Activated T-helper 1 cell treated with anti-CD3 and anti-CD28 coated beads, Interleukin-12 subunit alpha, Interleukin-12 subunit beta, Interleukin-2, Interleukin-4 antibody, amounts not matched to agents 30 ng/mL and 10 ng/mL and 1 ng/mL, durations not matched to agents 14 hours and 24 hours and 36 hours (primary cell): Measurements from ENCODE around the gene CD82. TPM values are rescaled to one million over a fixed set of nuclear protein-coding genes. Genes with fewer than 3 reads are reported as not detected.

Experiments
- DNase-seq: peaks from one replicate; pipeline ENCODE4 v3.0.0; 2021; ENCODE audit warnings: low spot score
- H3K27ac Mint-ChIP-seq: one replicate; pipeline ENCODE4 v1.8.0; 2021; ENCODE audit warnings: mild to moderate bottlenecking, mixed read lengths
- H3K27me3 Mint-ChIP-seq: one replicate; pipeline ENCODE4 v1.8.0; 2022; ENCODE audit warnings: mild to moderate bottlenecking, moderate library complexity, mixed read lengths; ENCODE audit not compliant: insufficient read depth
- H3K36me3 Mint-ChIP-seq: one replicate; pipeline ENCODE4 v1.8.0; 2021; ENCODE audit warnings: low read depth, mixed read lengths
- H3K4me1 Mint-ChIP-seq: one replicate; pipeline ENCODE4 v1.8.0; 2021; ENCODE audit warnings: low read depth, mixed read lengths
- H3K4me3 Mint-ChIP-seq: one replicate; pipeline ENCODE4 v1.8.0; 2021; ENCODE audit warnings: mild to moderate bottlenecking, moderate library complexity, mixed read lengths
- H3K9me3 Mint-ChIP-seq: one replicate; pipeline ENCODE4 v1.8.0; 2021; ENCODE audit warnings: mixed read lengths
- intact Hi-C: fragments of 100-400 bp; cut with micrococcal nuclease; formaldehyde crosslinking; loops from one replicate; pipeline ENCODE4 v1.15.1; 2024
- total RNA-seq: library from RNA; stranded (reverse); gene quantifications from 2 replicates; pipeline ENCODE4 v1.2.3, GENCODE V29; 2022

The CD82 gene
- total RNA-seq, 1 donor from 2014 or later, result 500 TPM

DNA sequence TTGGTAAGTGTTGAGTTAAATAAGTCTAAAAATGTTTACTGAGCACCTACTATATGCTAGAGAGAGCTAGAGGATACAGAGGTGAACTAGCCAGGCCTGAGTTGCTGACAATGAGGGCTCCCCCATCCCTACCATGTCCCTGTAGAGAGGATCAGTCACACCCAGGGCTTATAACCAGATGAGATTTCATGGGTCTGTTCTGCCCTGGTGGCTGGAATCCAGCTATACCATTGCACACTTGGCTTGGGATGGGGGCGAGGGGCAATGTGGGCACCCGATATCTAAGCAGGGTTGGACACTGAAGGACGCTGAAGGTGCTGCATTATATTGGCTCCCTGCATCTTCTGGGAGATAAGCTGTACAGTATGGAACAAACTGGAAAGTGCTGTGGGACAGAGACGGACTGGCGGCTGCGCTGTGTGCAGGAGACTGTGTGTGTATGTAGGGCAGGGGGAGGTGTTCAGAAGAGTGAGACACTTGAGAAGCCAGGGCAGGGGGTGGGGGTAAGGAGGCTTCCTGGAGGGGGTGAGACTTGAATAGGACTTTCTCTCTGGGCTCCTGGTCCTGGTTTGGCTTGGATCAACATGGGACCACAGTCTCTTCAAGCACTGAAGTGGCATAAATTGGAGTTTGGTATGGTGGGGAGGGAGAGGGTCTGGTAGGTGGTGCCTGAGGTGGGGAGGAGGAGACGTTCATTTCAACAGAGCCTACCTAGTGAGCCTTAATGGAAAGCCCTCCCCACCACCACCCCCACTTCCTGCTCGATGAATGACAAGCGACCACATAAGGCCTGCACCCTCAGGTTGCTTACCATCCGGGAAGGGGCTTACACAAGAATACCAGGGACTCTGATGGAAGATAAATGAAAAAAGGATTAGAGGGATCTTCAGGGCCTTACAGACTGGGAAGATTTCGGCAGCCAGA is 1.8 kb downstream of the CD82 start:
- peak overlapping the region; percentile 92 for H3K4me3 Mint-ChIP-seq
- DNase-seq, result no peak
- H3K27ac Mint-ChIP-seq, result peak overlapping the region; percentile 92
- peaks cover 41% of the 10 kb centered on the region for H3K36me3 Mint-ChIP-seq
- H3K27me3 Mint-ChIP-seq, result no peaks in the 10 kb centered on the region
- H3K9me3 Mint-ChIP-seq, result no peaks in the 10 kb centered on the region
- intact Hi-C loops, result loop anchor here (5.0 to 10.0 kb wide), 3 partner anchors 160 to 1252 kb away; partner anchors contain the start of genes API5 and TSPAN18
- peaks cover 69% of the 10 kb centered on the region for H3K4me1 Mint-ChIP-seq

DNA sequence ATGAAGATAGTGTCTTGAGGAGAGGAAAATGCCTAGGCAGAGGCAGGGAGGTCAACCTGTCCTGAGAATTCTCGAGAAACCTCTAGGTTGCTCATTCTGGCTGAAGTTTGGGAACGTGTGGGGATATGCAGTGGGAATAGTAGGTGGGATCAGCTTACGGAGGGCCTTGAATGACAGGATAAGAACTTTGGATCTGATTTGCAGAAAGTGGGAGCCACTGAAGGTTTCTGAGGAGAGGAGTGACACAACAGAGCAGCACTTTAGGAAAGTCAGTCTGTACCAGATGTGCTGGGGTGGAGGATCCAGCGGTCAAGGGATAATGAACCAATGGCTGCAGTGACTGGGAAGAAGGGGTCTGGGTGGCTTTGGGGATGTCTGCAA is 2.4 kb downstream of the CD82 start:
- DNase-seq, result no peak
- H3K4me1 Mint-ChIP-seq, result peaks cover 69% of the 10 kb centered on the region
- H3K36me3 Mint-ChIP-seq, result peaks cover 46% of the 10 kb centered on the region
- peak overlapping the region; percentile 92 for H3K27ac Mint-ChIP-seq
- intact Hi-C loops, result loop anchor here (5.0 to 10.0 kb wide), 3 partner anchors 159 to 1253 kb away; partner anchors contain the start of genes API5 and TSPAN18
- H3K4me3 Mint-ChIP-seq, result peak overlapping the region; percentile 92
- H3K9me3 Mint-ChIP-seq, result no peaks in the 10 kb centered on the region
- H3K27me3 Mint-ChIP-seq, result no peaks in the 10 kb centered on the region

DNA sequence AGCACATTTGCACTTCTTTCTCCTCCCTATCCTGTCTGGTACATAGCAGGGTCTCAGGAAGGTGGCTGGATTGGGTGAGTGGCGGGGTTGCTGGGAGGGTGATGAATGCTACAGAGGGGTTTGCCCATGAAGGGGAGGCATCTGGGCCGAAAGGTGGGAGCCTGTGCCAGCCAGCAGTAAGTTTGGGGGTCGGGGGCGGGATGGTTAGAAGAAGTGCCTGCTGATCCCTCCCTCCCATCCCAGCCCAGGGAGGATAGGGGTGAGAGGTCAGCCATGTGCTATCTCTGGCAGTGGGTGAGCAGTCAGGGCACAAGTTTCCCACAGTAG is 2.8 kb downstream of the CD82 start:
- Mint-ChIP-seq H3K27me3 (no peaks in the 10 kb centered on the region), H3K9me3 (no peaks in the 10 kb centered on the region), H3K4me3 (peak overlapping the region; percentile 92), H3K27ac (peak overlapping the region; percentile 92), H3K36me3 (peaks cover 51% of the 10 kb centered on the region), H3K4me1 (peaks cover 72% of the 10 kb centered on the region)
- no peak for DNase-seq
- intact Hi-C loops, result loop anchor here (5.0 to 10.0 kb wide), 3 partner anchors 159 to 1253 kb away; partner anchors contain the start of genes API5 and TSPAN18

DNA sequence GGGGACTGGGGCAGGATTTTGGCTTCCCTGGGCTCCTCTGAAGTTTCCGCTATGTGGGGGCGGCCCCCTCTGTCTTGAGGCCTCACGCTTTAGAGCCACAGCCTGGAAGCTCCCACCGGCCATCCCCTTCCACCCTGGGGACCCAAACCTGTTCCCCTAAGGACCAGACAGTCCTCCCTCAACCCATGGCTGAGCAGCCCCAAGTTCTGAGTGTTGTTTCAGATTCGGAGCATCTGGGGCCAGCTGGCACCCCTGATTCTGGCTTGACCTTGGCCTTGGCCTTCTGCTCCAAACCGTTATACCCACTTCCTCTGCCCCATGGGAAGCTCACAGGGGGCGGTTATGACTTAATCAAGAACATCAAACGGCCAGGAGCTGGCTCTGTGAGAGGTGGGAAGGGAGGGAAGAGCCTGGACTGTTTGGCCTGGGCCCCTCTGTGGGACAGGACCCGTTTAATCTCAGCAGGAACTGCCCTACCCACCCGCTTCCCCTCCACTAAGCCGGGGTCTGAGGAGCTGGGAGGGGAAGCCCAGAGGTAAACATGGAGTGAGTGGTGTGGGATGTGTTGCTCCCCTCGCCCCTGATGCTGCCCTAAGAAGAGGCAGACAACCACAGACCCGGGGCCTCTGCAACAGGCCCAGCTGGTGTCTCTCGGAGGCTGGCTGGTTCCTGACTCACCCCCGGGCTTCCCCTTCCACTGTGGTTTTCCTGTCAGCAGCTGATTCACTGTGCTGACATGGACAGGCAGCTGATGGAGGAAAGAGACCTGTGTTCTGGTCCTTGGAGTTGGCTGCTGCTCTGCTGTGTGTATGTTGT is 3.4 kb downstream of the CD82 start:
- Mint-ChIP-seq H3K27me3 (no peaks in the 10 kb centered on the region), H3K36me3 (peaks cover 56% of the 10 kb centered on the region), H3K27ac (peak overlapping the region; percentile 92), H3K4me3 (peak overlapping the region; percentile 92), H3K4me1 (peaks cover 73% of the 10 kb centered on the region), H3K9me3 (no peaks in the 10 kb centered on the region)
- intact Hi-C loops, result loop anchor here (1.0 to 10.0 kb wide), 5 partner anchors 28 to 1254 kb away; partner anchors contain the start of genes API5 and TSPAN18
- DNase-seq, result peak; percentile 86

DNA sequence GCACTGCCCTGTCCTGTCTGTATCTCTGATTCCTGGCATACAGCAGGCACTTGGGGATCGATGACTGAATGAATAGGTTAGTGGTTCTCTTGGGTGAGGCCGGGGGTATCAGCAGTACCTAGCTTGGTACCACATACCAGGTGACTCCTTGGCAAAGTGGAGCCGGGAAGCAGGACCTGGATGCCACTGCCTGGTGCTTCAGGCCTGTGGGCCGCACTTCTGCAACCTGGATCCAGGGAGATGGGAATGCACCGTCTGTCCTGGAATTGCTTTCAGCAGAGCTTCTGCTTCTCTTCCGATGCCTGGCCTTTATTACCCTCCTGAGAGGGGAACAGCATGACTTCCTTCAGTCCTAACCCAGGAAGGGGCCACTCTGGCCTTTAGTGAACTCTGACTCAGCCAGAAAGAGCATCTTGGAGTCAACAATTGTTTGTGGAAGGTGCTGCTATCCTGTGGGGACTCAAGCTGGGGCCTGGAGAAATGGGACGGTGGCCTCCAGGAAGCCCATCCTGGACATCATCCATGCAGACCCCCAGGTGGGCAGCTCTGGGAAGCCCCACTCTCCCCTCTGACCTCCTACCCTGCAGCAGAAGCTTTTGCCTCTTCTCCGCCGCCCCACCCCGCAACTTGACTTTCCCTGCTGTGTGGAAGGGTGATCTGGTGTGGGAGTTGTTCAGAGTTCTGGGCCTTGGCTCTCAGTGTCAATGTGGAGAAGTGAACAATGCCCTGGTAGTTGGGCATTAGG is 5.1 kb downstream of the CD82 start:
- peaks cover 90% of the 10 kb centered on the region for H3K4me1 Mint-ChIP-seq
- no peaks in the 10 kb centered on the region for H3K27me3 Mint-ChIP-seq
- peaks cover 65% of the 10 kb centered on the region for H3K36me3 Mint-ChIP-seq
- H3K4me3 Mint-ChIP-seq, result peak overlapping the region; percentile 92
- H3K9me3 Mint-ChIP-seq, result no peaks in the 10 kb centered on the region
- DNase-seq, result no peak
- peak overlapping the region; percentile 92 for H3K27ac Mint-ChIP-seq
- intact Hi-C loops, result no loop called here

DNA sequence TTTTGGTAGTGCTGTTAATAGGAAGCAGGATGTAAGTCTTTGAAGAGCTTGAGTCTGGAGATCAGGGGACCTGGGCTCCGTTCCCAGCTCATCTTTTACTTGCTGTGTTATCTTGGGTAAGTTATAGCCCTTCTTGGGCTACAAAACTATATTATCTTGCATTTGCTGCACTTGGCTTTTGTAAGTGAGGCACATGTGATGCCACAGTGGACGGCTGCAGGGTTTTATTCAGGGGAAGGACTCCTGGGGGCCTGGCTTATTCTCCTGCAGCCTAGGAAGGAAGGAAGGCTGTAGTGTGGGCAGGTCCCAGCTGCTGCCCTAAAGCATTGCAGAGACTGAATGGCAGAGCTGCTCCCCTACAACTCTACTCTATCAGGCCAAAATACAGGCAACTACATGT is 6.4 kb downstream of the CD82 start:
- H3K27me3 Mint-ChIP-seq, result no peaks in the 10 kb centered on the region
- peak overlapping the region; percentile 96 for H3K27ac Mint-ChIP-seq
- H3K4me1 Mint-ChIP-seq, result peaks cover 99% of the 10 kb centered on the region
- H3K4me3 Mint-ChIP-seq, result peak overlapping the region; percentile 82
- intact Hi-C loops, result no loop called here
- no peaks in the 10 kb centered on the region for H3K9me3 Mint-ChIP-seq
- peaks cover 70% of the 10 kb centered on the region for H3K36me3 Mint-ChIP-seq
- DNase-seq, result no peak

DNA sequence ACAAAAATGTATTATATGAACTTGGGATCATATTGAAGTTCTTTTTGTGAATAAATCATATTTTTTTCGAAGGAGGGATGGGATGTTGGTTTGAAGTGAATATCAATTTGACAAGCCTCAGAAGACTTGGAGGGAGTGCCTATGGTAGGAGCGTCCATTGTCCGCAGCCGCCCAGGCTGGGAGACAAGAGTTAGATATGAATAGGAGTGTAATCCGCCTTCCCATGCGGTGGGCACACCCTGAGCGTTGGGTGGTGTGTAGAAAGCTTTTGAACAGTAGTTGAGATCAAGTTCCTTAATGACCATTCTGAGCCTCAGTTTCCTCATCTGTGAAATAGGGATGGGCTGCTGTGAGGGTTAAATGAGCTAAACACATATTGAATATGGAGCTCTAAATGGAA is 7.0 kb downstream of the CD82 start:
- DNase-seq, result no peak
- Mint-ChIP-seq H3K4me1 (peaks cover 99% of the 10 kb centered on the region), H3K27me3 (no peaks in the 10 kb centered on the region), H3K4me3 (peak overlapping the region; percentile 82), H3K9me3 (no peaks in the 10 kb centered on the region), H3K27ac (peak overlapping the region; percentile 96), H3K36me3 (peaks cover 68% of the 10 kb centered on the region)
- intact Hi-C loops, result no loop called here

DNA sequence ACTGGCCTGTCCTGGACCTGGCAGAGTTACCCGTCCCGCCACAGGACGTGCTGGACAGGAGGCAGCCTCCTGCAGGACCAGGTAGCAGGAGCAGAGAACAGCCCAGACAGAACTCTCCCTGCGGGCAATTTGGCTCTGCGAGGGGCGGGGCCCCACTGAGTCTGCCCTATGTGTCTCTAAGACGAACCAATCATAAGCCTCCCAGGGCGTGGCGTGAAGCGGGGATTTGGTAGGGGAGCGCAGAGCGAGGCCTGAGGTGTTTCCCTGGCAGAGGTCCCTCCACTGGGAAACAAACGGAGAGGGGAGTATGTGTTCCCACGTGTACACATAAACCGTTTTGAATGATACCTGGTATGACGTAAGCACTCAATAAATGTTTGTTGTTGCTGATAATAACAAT is 7.4 kb downstream of the CD82 start:
- intact Hi-C loops, result no loop called here
- Mint-ChIP-seq H3K4me3 (peak overlapping the region; percentile 82), H3K27me3 (no peaks in the 10 kb centered on the region), H3K4me1 (peaks cover 99% of the 10 kb centered on the region), H3K27ac (peak overlapping the region; percentile 96), H3K36me3 (peaks cover 68% of the 10 kb centered on the region), H3K9me3 (no peaks in the 10 kb centered on the region)
- no peak for DNase-seq

DNA sequence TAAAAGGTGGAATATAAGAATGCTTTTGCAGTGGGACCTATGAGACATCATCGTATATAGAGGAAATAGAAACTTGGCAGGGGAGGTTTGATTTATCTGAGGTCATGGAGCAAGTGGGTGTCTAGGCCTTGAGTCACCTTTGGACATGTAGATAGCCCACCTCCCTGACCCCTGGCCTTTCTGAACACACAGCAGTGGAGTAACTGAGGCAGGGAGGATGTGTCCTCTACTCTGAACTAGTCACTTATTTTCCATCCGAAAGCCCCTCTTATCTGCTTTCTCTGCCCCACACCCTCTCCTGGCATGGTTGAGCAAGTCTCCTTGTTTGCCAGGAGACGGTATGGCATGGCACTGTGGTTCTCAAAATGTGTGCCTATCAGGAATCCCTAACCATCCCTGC is 7.9 kb downstream of the CD82 start:
- Mint-ChIP-seq H3K4me3 (peak overlapping the region; percentile 82), H3K27ac (peak overlapping the region; percentile 96), H3K36me3 (peaks cover 66% of the 10 kb centered on the region), H3K9me3 (no peaks in the 10 kb centered on the region), H3K4me1 (peaks cover 98% of the 10 kb centered on the region), H3K27me3 (no peaks in the 10 kb centered on the region)
- intact Hi-C loops, result no loop called here
- no peak for DNase-seq

DNA sequence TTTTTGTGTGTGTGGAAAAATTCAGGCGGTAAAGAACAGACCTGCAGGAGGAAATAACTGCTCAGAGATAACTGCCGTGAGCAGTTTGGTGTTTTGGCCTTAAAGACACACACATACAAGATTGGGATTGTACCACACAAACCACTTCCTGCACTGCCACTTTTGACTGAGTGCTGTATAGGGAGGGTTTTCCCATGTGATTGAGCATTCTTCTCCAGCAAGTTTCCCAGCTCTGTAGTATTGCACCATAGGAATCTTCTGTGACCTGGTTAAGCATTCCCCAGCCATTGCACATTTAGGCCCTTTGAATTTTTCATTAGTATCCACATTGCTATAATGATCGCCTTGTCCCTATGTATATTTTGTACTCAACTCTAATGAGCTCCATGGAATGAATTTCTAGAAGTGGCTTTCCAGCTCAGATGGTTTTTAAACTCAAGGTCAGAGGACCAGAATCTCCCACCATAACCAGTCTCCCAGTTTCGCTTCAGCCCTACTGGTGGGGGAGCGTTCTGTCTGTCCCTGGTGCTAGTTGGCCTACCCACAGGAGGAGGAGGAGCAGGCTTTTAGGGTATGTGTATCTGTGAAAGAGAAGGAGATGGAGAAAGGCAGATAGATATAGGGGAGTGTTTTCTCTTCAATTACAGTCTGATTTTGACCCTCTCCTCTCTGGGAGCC is 9.3 kb downstream of the CD82 start:
- intact Hi-C loops, result loop anchor here (1.0 to 2.0 kb wide), 5 partner anchors 9 to 288 kb away; partner anchors contain the start of gene CD82
- no peaks in the 10 kb centered on the region for H3K27me3 Mint-ChIP-seq
- H3K27ac Mint-ChIP-seq, result peak overlapping the region; percentile 96
- H3K4me1 Mint-ChIP-seq, result peaks cover 91% of the 10 kb centered on the region
- DNase-seq, result peak; percentile 52
- peaks cover 68% of the 10 kb centered on the region for H3K36me3 Mint-ChIP-seq
- H3K9me3 Mint-ChIP-seq, result no peaks in the 10 kb centered on the region
- peak overlapping the region; percentile 82 for H3K4me3 Mint-ChIP-seq

DNA sequence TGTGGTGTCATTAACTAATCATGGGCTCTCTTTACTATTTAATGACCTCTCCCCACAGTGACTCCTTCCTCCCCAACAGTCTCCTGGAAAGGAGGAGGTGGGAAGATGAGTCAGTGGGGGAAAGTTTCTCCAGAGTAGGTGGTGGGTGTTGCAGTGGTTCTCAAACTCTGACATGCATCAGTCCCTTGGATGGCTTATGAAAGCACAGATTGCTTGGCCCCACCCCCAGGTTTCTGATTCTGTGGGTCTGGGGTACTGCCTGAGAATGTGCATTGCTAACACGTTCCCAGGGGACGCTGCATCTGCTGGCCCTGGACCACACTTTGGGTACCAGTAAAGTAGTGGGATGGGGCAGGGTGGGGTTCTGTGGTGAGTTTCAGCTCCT is 9.8 kb downstream of the CD82 start:
- no peaks in the 10 kb centered on the region for H3K27me3 Mint-ChIP-seq
- H3K4me1 Mint-ChIP-seq, result peaks cover 91% of the 10 kb centered on the region
- H3K36me3 Mint-ChIP-seq, result peaks cover 70% of the 10 kb centered on the region
- intact Hi-C loops, result loop anchor here (1.0 to 2.0 kb wide), 2 partner anchors 10 to 288 kb away; partner anchors contain the start of gene CD82
- peak overlapping the region; percentile 96 for H3K27ac Mint-ChIP-seq
- DNase-seq, result no peak
- H3K9me3 Mint-ChIP-seq, result no peaks in the 10 kb centered on the region
- H3K4me3 Mint-ChIP-seq, result peak overlapping the region; percentile 82

DNA sequence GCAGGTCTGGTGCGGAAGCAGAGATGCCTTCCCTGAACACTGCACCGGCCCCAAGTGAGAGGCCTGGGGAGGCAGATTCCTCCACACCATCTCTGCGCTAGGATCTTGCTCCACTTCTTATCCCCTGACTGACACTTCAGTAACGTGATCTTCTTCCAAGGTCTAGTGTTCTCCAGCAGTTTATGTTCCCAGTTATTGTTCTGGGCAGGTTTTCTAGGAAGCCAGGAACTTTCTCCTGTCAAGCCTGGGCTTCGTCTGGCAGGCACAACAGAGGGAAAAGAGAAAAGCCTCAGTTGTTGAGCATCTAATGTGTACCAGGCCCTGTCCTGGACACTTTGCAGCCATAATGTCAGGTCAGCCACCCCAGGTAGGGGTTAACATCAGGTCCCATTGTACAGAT is 10.5 kb downstream of the CD82 start:
- Mint-ChIP-seq H3K27me3 (no peaks in the 10 kb centered on the region), H3K36me3 (peaks cover 70% of the 10 kb centered on the region), H3K4me1 (peaks cover 85% of the 10 kb centered on the region), H3K27ac (peak overlapping the region; percentile 96), H3K4me3 (peak overlapping the region; percentile 31), H3K9me3 (no peaks in the 10 kb centered on the region)
- intact Hi-C loops, result loop anchor here (1.0 to 2.0 kb wide), 2 partner anchors 11 to 287 kb away; partner anchors contain the start of gene CD82
- no peak for DNase-seq
